ENCODE data around the gene LGALS9. TPM values are rescaled to one million over a fixed set of nuclear protein-coding genes. Genes with fewer than 3 reads are reported as not detected.

LGALS9 gene
- total and polyA plus RNA-seq, 3 experiments from 2014 or later: 9.3 to 9.9 (median 9.8) TPM

DNA sequence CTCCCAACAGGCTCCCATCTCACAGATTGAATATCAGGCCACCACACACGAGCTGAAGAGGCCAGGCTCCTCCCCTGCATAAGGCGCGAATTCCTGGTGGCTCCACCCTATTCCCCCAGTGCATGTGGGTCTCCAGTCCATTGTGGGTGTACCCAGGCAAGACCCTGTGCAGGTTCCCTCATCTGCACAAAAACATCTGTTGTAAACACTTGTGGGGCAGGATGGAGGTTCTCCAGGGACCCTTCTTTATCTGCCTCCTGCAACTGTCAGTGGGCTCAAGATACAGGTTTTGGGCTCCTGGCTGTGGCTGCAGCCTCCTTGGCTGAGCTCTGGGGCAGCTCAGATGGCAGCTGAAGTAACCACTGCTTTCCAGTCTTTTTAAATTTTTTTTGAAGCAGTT, 17.6 kb upstream of the LGALS9 start:
- no peaks in the 10 kb centered on the region for H3K27me3 Mint-ChIP-seq
- POLR2A ChIA-PET: no interaction called here
- H3K36me3 Mint-ChIP-seq: peaks cover 14 to 88% (median 27%) of the 10 kb centered on the region in 3 donors

DNA sequence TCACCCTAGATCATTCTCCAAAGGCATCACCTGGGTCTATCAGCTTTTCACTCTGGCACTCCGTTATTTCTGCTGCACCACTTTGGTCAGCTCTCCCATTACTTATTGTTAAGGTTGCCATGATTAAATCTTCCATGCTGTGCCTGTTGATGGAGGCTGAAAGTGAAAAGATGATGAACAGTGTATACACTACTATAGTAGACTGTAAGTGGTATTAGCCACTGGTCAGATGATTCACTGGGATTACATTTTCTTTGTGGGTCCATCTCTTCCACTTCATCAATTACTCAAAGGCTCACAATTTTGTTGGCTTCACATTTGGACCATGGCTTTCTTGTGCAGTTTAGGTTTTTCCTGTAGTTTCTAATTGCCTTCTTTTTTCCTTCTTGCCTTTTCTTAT, 15.9 kb upstream of the LGALS9 start:
- CTCF ChIA-PET: interaction anchor here (2.3 kb wide), 1 partner anchor 12 kb away, joined by 7 read pairs; no protein-coding TSS in a partner anchor
- POLR2A ChIA-PET: no interaction called here
- Histone ChIP-seq H3K9me3 (ENCODE audit: low read length) (no peaks in the 10 kb centered on the region), H3K27me3 (ENCODE audit: insufficient read depth, low read length, poor library complexity, severe bottlenecking) (no peaks in the 10 kb centered on the region), H3K36me3 (ENCODE audit: insufficient read depth, low read length) (peaks cover 7% of the 10 kb centered on the region), H3K4me3 (ENCODE audit: low read length) (no peak overlapping the region), H3K4me1 (ENCODE audit: insufficient read depth, low read length) (no peaks in the 10 kb centered on the region), H3K27ac (ENCODE audit: low read depth, low read length) (no peak overlapping the region)
- H3K4me1 Mint-ChIP-seq: peaks cover 3 to 16% (median 11%) of the 10 kb centered on the region in 3 donors
- H3K36me3 Mint-ChIP-seq: peaks cover 14 to 81% (median 22%) of the 10 kb centered on the region in 3 donors
- H3K27me3 Mint-ChIP-seq: no peaks in the 10 kb centered on the region
- DNase-seq: no peak
- H3K9me3 Mint-ChIP-seq: no peaks in the 10 kb centered on the region
- H3K4me3 Mint-ChIP-seq: no peak overlapping the region
- peak overlapping the region in 2 of 8 donors; percentile 5 to 26 for H3K27ac Mint-ChIP-seq

More for the DNA sequence above, 17.6 kb upstream of the LGALS9 start:
- Histone ChIP-seq H3K27ac (ENCODE audit: low read depth, low read length) (no peak overlapping the region), H3K4me3 (ENCODE audit: low read length) (no peak overlapping the region), H3K36me3 (ENCODE audit: insufficient read depth, low read length) (peaks cover 7% of the 10 kb centered on the region), H3K9me3 (ENCODE audit: low read length) (no peaks in the 10 kb centered on the region), H3K4me1 (ENCODE audit: insufficient read depth, low read length) (no peaks in the 10 kb centered on the region), H3K27me3 (ENCODE audit: insufficient read depth, low read length, poor library complexity, severe bottlenecking) (no peaks in the 10 kb centered on the region)
- Mint-ChIP-seq H3K4me3 (no peak overlapping the region), H3K4me1 (peaks cover 3 to 16% (median 11%) of the 10 kb centered on the region in 3 donors), H3K9me3 (no peaks in the 10 kb centered on the region), H3K27ac (peak overlapping the region in 2 of 8 donors; percentile 15 to 63)
- CTCF ChIA-PET: interaction anchor here (1.4 to 2.3 kb wide), 2 partner anchors 10 to 14 kb away, joined by 3 to 7 read pairs; no protein-coding TSS in a partner anchor
- no peak for DNase-seq

DNA sequence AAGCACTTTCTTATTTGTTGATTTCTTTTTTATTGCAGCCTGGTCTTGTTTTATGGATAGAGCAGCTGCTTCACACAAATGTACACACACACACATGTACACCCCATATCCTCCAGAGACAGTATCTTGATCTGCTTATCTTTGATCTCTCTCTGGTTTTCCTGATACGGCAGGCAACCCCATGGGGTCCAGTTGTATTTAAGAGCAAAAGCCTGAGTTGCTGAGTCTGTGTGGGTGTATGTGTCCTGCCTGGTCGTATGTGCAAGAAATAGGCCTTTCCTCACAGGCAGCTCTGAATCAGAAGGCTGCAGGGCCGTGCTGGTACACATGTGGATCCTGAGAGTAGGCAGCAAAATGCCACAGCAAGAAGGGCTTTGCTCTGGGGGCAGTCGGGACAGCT, 14.6 kb upstream of the LGALS9 start:
- no peak overlapping the region for H3K4me3 Mint-ChIP-seq
- H3K9me3 Mint-ChIP-seq: no peaks in the 10 kb centered on the region
- H3K27me3 Mint-ChIP-seq: no peaks in the 10 kb centered on the region
- peaks cover 3 to 22% (median 11%) of the 10 kb centered on the region in 3 donors for H3K4me1 Mint-ChIP-seq
- peaks cover 14 to 83% (median 17%) of the 10 kb centered on the region in 3 donors for H3K36me3 Mint-ChIP-seq
- Histone ChIP-seq H3K36me3 (ENCODE audit: insufficient read depth, low read length) (peaks cover 8% of the 10 kb centered on the region), H3K4me1 (ENCODE audit: insufficient read depth, low read length) (no peaks in the 10 kb centered on the region), H3K9me3 (ENCODE audit: low read length) (no peaks in the 10 kb centered on the region), H3K4me3 (ENCODE audit: low read length) (no peak overlapping the region), H3K27me3 (ENCODE audit: insufficient read depth, low read length, poor library complexity, severe bottlenecking) (no peaks in the 10 kb centered on the region), H3K27ac (ENCODE audit: low read depth, low read length) (no peak overlapping the region)
- H3K27ac Mint-ChIP-seq: peak overlapping the region in 4 of 8 donors; percentile 25 to 77 (median 64)
- ChIA-PET POLR2A (no interaction called here), CTCF (no interaction called here)
- no peak for DNase-seq

DNA sequence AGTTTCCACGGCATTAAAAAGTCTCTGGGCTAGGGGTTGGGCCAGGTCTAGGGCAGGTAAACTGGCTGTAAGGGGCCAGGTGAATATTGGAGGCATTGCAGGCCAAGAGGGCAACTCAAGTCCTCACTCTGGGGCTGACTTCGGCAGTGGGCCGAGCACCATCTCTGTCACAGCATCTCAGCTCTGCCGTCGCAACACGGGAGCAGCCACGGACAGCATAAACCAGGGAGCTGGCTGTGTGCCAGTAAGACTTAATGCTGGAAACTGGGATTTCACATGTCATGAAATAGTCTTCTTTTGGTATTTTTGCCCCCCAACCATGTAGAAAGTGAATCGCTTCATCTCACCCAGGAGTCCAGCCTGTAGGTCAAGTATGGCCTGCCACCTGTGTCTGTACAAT, 12.6 kb upstream of the LGALS9 start:
- no peak overlapping the region for H3K27ac Mint-ChIP-seq

DNA sequence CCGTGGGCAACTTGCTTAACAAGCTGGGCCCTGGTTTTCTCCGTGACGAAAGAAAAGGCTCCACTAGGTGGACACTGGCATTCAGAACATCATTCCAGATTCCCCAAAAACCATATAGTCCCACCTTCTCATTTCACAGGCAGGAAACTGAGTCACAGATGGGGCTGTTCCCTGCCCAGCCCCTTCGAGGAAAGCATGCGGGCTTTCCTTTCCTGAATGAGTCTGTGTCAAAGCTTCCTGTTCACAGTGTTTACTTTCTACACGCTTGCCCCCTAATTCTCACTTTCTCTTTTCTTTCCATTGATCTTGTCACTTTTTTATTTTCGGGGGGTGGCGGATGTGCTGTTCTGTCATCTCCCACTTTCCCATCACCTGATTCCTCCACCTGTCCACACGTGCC, 10.3 kb upstream of the LGALS9 start:
- Histone ChIP-seq H3K27ac (ENCODE audit: low read depth, low read length) (no peak overlapping the region), H3K9me3 (ENCODE audit: low read length) (no peaks in the 10 kb centered on the region), H3K4me1 (ENCODE audit: insufficient read depth, low read length) (no peaks in the 10 kb centered on the region), H3K36me3 (ENCODE audit: insufficient read depth, low read length) (peaks cover 13% of the 10 kb centered on the region), H3K27me3 (ENCODE audit: insufficient read depth, low read length, poor library complexity, severe bottlenecking) (no peaks in the 10 kb centered on the region), H3K4me3 (ENCODE audit: low read length) (no peak overlapping the region)
- ChIA-PET CTCF (no interaction called here), POLR2A (no interaction called here)
- Mint-ChIP-seq H3K27me3 (no peaks in the 10 kb centered on the region), H3K27ac (peak overlapping the region in 2 of 8 donors; percentile 15 to 29), H3K4me3 (no peak overlapping the region), H3K4me1 (peaks cover 3 to 19% (median 10%) of the 10 kb centered on the region in 3 donors), H3K9me3 (no peaks in the 10 kb centered on the region), H3K36me3 (peaks cover 3 to 80% (median 8%) of the 10 kb centered on the region in 3 donors)
- no peak for DNase-seq

More for the DNA sequence above, 12.6 kb upstream of the LGALS9 start:
- DNase-seq: no peak
- Histone ChIP-seq H3K9me3 (ENCODE audit: low read length) (no peaks in the 10 kb centered on the region), H3K4me1 (ENCODE audit: insufficient read depth, low read length) (no peaks in the 10 kb centered on the region), H3K27me3 (ENCODE audit: insufficient read depth, low read length, poor library complexity, severe bottlenecking) (no peaks in the 10 kb centered on the region), H3K4me3 (ENCODE audit: low read length) (no peak overlapping the region), H3K27ac (ENCODE audit: low read depth, low read length) (no peak overlapping the region), H3K36me3 (ENCODE audit: insufficient read depth, low read length) (peaks cover 13% of the 10 kb centered on the region)
- Mint-ChIP-seq H3K36me3 (peaks cover 14 to 84% (median 14%) of the 10 kb centered on the region in 3 donors), H3K4me1 (peaks cover 3 to 22% (median 11%) of the 10 kb centered on the region in 3 donors), H3K4me3 (no peak overlapping the region), H3K9me3 (no peaks in the 10 kb centered on the region), H3K27me3 (no peaks in the 10 kb centered on the region)
- ChIA-PET POLR2A (no interaction called here), CTCF (interaction anchor here (0.7 kb wide), 1 partner anchor 15 kb away, joined by 6 read pairs; no protein-coding TSS in a partner anchor)

DNA sequence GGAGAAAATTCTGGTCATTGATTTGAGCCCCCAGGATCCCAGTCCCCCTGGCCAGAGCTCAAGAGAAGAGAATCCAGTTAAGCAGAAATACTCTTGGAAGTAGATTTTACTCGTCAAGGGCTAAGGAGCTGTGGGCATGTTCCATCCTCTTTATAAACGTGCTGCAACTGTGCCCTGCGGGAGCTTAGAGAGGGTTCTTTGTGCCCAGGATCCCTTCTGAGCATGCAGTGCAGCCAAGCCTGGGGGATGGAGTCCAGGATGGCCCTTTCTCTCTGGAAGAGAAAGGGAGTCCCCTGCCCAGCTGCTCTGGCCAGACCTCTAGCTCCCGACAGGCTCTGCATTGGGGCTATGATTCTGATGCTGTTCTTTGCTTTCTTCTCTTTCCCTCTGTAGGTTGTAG, 9.5 kb upstream of the LGALS9 start:
- H3K36me3 ChIP-seq (ENCODE audit: insufficient read depth, low read length): peaks cover 13% of the 10 kb centered on the region
- peaks cover 0 to 75% (median 10%) of the 10 kb centered on the region in 3 donors for H3K36me3 Mint-ChIP-seq
- DNase-seq: no peak

DNA sequence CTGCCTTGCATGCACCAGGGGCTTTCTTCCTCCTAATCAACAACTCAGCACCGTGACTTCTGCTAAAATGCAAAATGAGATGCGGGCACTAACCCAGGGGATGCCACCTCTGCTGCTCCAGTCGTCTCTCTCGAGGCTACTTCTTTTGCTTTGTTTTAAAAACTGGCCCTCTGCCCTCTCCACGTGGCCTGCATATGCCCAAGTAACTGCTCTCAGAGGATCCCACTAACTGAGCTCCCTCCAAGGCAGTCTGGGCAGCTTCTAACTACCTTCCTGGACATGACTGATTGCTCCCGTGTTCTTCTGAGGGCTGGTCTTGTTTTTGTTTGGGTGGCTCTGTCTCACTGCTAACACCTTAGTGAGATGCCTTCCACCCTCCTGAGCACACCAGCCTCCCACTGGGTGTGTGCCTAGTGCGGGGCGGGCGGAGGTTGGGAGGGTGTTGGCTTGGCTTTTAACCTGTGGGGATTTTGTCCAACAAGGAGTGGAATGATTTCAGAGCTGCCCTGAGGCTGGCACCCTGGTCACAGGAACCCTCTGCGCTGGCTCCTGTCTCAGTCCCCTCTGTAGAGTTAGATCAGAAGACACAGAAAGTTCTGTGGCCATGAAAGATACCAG, 8.9 kb upstream of the LGALS9 start:
- Histone ChIP-seq H3K27ac (ENCODE audit: low read depth, low read length) (no peak overlapping the region), H3K36me3 (ENCODE audit: insufficient read depth, low read length) (peaks cover 13% of the 10 kb centered on the region), H3K4me1 (ENCODE audit: insufficient read depth, low read length) (no peaks in the 10 kb centered on the region), H3K27me3 (ENCODE audit: insufficient read depth, low read length, poor library complexity, severe bottlenecking) (no peaks in the 10 kb centered on the region), H3K9me3 (ENCODE audit: low read length) (no peaks in the 10 kb centered on the region), H3K4me3 (ENCODE audit: low read length) (no peak overlapping the region)
- no peak for DNase-seq
- ChIA-PET POLR2A (no interaction called here), CTCF (interaction anchor here (0.7 to 1.6 kb wide), 2 partner anchors 19 to 20 kb away, joined by 3 to 4 read pairs; no protein-coding TSS in a partner anchor)
- Mint-ChIP-seq H3K9me3 (no peaks in the 10 kb centered on the region), H3K36me3 (peaks cover 0 to 70% (median 10%) of the 10 kb centered on the region in 3 donors), H3K4me1 (peaks cover 0 to 6% (median 0%) of the 10 kb centered on the region in 3 donors), H3K4me3 (no peak overlapping the region), H3K27ac (peak overlapping the region in 2 of 8 donors; percentile 46 to 60), H3K27me3 (no peaks in the 10 kb centered on the region)

More for the DNA sequence above, 9.5 kb upstream of the LGALS9 start:
- no peak overlapping the region for H3K27ac Mint-ChIP-seq
- Histone ChIP-seq H3K9me3 (ENCODE audit: low read length) (no peaks in the 10 kb centered on the region), H3K27me3 (ENCODE audit: insufficient read depth, low read length, poor library complexity, severe bottlenecking) (no peaks in the 10 kb centered on the region), H3K4me3 (ENCODE audit: low read length) (no peak overlapping the region), H3K4me1 (ENCODE audit: insufficient read depth, low read length) (no peaks in the 10 kb centered on the region), H3K27ac (ENCODE audit: low read depth, low read length) (no peak overlapping the region)
- no peaks in the 10 kb centered on the region for H3K27me3 Mint-ChIP-seq
- peaks cover 0 to 11% (median 2%) of the 10 kb centered on the region in 3 donors for H3K4me1 Mint-ChIP-seq
- H3K9me3 Mint-ChIP-seq: no peaks in the 10 kb centered on the region
- H3K4me3 Mint-ChIP-seq: no peak overlapping the region
- CTCF ChIA-PET: no interaction called here
- POLR2A ChIA-PET: no interaction called here

DNA sequence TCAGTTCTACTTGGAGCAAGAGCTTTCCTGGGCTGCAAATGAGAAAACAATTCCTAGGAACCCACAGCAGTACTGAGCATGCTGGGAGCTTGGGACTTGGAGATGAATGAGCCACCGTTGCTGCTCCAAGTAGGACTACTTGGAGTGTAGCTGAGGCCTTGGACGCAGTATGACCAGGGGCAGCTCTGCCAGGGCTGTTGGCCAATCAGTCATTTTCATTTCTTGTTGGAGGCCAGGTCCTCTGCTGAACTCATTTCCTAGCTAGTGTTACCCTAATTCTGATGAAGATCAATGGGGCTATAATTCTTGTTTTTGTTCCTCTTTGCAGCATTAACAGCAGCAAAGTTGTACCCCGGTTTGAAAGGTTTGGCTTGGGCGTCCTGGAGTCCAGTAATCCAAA, 8.0 kb upstream of the LGALS9 start:
- no peak overlapping the region for H3K27ac ChIP-seq (ENCODE audit: low read depth, low read length)
- ChIA-PET CTCF (interaction anchor here (1.3 to 1.6 kb wide), 3 partner anchors 10 to 28 kb away, joined by 4 to 6 read pairs (median 4); no protein-coding TSS in a partner anchor), POLR2A (no interaction called here)
- Mint-ChIP-seq H3K27me3 (no peaks in the 10 kb centered on the region), H3K4me3 (no peak overlapping the region), H3K4me1 (peaks cover 0 to 6% (median 0%) of the 10 kb centered on the region in 3 donors), H3K36me3 (peaks cover 0 to 62% (median 10%) of the 10 kb centered on the region in 3 donors), H3K27ac (peak overlapping the region in 1 of 8 donors; percentile 43), H3K9me3 (no peaks in the 10 kb centered on the region)
- H3K36me3 ChIP-seq (ENCODE audit: insufficient read depth, low read length): peaks cover 9% of the 10 kb centered on the region
- no peaks in the 10 kb centered on the region for H3K9me3 ChIP-seq (ENCODE audit: low read length)
- no peaks in the 10 kb centered on the region for H3K4me1 ChIP-seq (ENCODE audit: insufficient read depth, low read length)
- H3K4me3 ChIP-seq (ENCODE audit: low read length): no peak overlapping the region
- H3K27me3 ChIP-seq (ENCODE audit: insufficient read depth, low read length, poor library complexity, severe bottlenecking): no peaks in the 10 kb centered on the region
- no peak for DNase-seq
